CD14-positive monocyte (primary cell): ENCODE data around the gene MVB12B. TPM values are rescaled to one million over a fixed set of nuclear protein-coding genes. Genes with fewer than 3 reads are reported as not detected.
A peak's percentile ranks its signal among the peaks of the same experiment; 100 is the strongest.
"Not testable (repeated sequence)": the region's sequence is repeated elsewhere in the genome, so short reads cannot be mapped to it uniquely, and the experiment has no call there.

ENCODE experiments used
- DNase-seq, 3 donors: peaks; one replicate each; pipeline ENCODE4 v3.0.0-alpha.2; 2011 to 2022
- H2AFZ ChIP-seq: 2 replicates; pipeline ENCODE4 v1.6.0; 2012; ENCODE audit warnings: mild to moderate bottlenecking, low read depth, low read length, inconsistent platforms; ENCODE audit not compliant: insufficient read depth, poor library complexity, severe bottlenecking
- H3K27ac ChIP-seq, 2 donors: 1 replicate in 1 of 2; 2 replicates in 1 of 2; pipeline ENCODE4 v1.5.1; 2012 to 2013; ENCODE audit warnings: low read length in 2 of 2, control low read depth in 1 of 2, inconsistent platforms in 1 of 2, low read depth in 1 of 2, mild to moderate bottlenecking in 1 of 2
- H3K27me3 ChIP-seq, 2 donors: one replicate each; pipeline versions ENCODE4 v1.6.0 to v1.6.1; 2011 to 2013; ENCODE audit warnings: low read length in 2 of 2; ENCODE audit not compliant: control insufficient read depth in 2 of 2, insufficient read depth in 2 of 2
- H3K36me3 ChIP-seq, 2 donors: replicated peaks in 1 of 2; 1 replicate in 1 of 2; 2 replicates in 1 of 2; pipeline versions ENCODE4 v1.5.1 to v1.6.1; 2012 to 2013; ENCODE audit warnings: low read length in 2 of 2, control low read depth in 1 of 2, inconsistent platforms in 1 of 2, mild to moderate bottlenecking in 1 of 2; ENCODE audit not compliant: insufficient read depth in 2 of 2, control insufficient read depth in 1 of 2
- H3K4me1 ChIP-seq, 2 donors: 1 replicate in 1 of 2; 2 replicates in 1 of 2; pipeline versions ENCODE4 v1.5.1 to v1.6.1; 2012 to 2013; ENCODE audit warnings: low read length in 2 of 2, control low read depth in 1 of 2, inconsistent platforms in 1 of 2, mild to moderate bottlenecking in 1 of 2, moderate library complexity in 1 of 2; ENCODE audit not compliant: insufficient read depth in 2 of 2, control insufficient read depth in 1 of 2
- H3K4me2 ChIP-seq: replicated peaks from 2 replicates; pipeline ENCODE3; 2012; ENCODE audit warnings: low read length, moderate library complexity, mild to moderate bottlenecking; ENCODE audit not compliant: poor library complexity, severe bottlenecking; ENCODE audit errors: extremely low read depth
- H3K4me3 ChIP-seq, 3 experiments: fragments of 200-600 bp in 1 of 3; sonication (generic) in 1 of 3; replicated peaks in 1 of 3; 1 replicate in 2 of 3; 2 replicates in 1 of 3; pipeline ENCODE4 v1.5.1; 2011 to 2013; ENCODE audit warnings: low read length in 3 of 3, mild to moderate bottlenecking in 3 of 3, control low read depth in 2 of 3, low read depth in 2 of 3, inconsistent platforms in 1 of 3, moderate library complexity in 1 of 3
- H3K79me2 ChIP-seq: 2 replicates; pipeline ENCODE4 v1.6.0; 2012; ENCODE audit warnings: mild to moderate bottlenecking, control low read depth, inconsistent platforms, low read length, moderate library complexity; ENCODE audit not compliant: insufficient read depth
- H3K9ac ChIP-seq: 2 replicates; pipeline ENCODE4 v1.6.0; 2017; ENCODE audit warnings: low read length, mild to moderate bottlenecking; ENCODE audit not compliant: insufficient read depth, poor library complexity, severe bottlenecking
- H3K9me3 ChIP-seq, 2 donors: replicated peaks in 1 of 2; 1 replicate in 1 of 2; 2 replicates in 1 of 2; pipeline versions ENCODE4 v1.5.1 to v1.6.1; 2012 to 2013; ENCODE audit warnings: low read length in 2 of 2, control low read depth in 1 of 2; ENCODE audit not compliant: control insufficient read depth in 1 of 2, insufficient read depth in 1 of 2
- H4K20me1 ChIP-seq: 2 replicates; pipeline ENCODE4 v1.6.0; 2012; ENCODE audit warnings: mild to moderate bottlenecking, low read length, control low read depth, moderate library complexity; ENCODE audit not compliant: insufficient read depth
- H3K27ac Mint-ChIP-seq, 7 donors: one replicate each; pipeline ENCODE4 v1.8.0; 2020; ENCODE audit warnings: mild to moderate bottlenecking in 7 of 7, mixed read lengths in 7 of 7, moderate library complexity in 6 of 7, inconsistent platforms in 2 of 7
- H3K27me3 Mint-ChIP-seq, 3 donors: one replicate each; pipeline ENCODE4 v1.8.0; 2021 to 2022; ENCODE audit warnings: low read depth in 3 of 3, mild to moderate bottlenecking in 3 of 3, mixed read lengths in 3 of 3, moderate library complexity in 3 of 3, inconsistent platforms in 1 of 3
- H3K36me3 Mint-ChIP-seq, 2 donors: one replicate each; pipeline ENCODE4 v1.8.0; 2020; ENCODE audit warnings: mixed read lengths in 2 of 2, inconsistent platforms in 1 of 2, mild to moderate bottlenecking in 1 of 2
- H3K4me1 Mint-ChIP-seq: one replicate; pipeline ENCODE4 v1.8.0; 2020; ENCODE audit warnings: mild to moderate bottlenecking, mixed read lengths
- H3K4me3 Mint-ChIP-seq, 2 donors: one replicate each; pipeline ENCODE4 v1.8.0; 2020; ENCODE audit warnings: mild to moderate bottlenecking in 2 of 2, mixed read lengths in 2 of 2, moderate library complexity in 1 of 2
- H3K9me3 Mint-ChIP-seq, 7 donors: one replicate each; pipeline ENCODE4 v1.8.0; 2020 to 2022; ENCODE audit warnings: mixed read lengths in 7 of 7, mild to moderate bottlenecking in 6 of 7, moderate library complexity in 6 of 7, inconsistent platforms in 2 of 7
- WGBS: methylation state at CpG from one replicate; pipeline ENCODE4 v1.1.5; 2013; ENCODE audit warnings: missing lambda C conversion rate; ENCODE audit not compliant: insufficient coverage; 5-methylcytosine and 5-hydroxymethylcytosine counted together
- intact Hi-C, 2 donors: fragments of 100-400 bp; cut with micrococcal nuclease; formaldehyde crosslinking; loops; one replicate each; pipeline versions ENCODE4 v1.15.0 to v1.15.1; 2023
- polyA plus RNA-seq, 3 donors: library from polyadenylated mRNA; depleted of rRNA in 1 of 3; unstranded in 2 of 3; stranded (reverse) in 1 of 3; fragments of 300-500 nt in 2 of 3; fragments of >200 nt in 1 of 3; fragmentation: Illumina TruSeq in 2 of 3; gene quantifications; 1 replicate in 2 of 3; 2 replicates in 1 of 3; pipeline ENCODE4 v1.2.3, GENCODE V29; 2012 to 2021
- TF ChIP-seq, protein P1 (sequence below): fragments of 200-600 bp; IDR thresholded peaks from one replicate; pipeline ENCODE4 v1.8.0; 2022; ENCODE audit warnings: antibody characterized with exemption, mild to moderate bottlenecking

The MVB12B gene
- polyA plus RNA-seq, 3 donors: 2.8 to 8.1 (median 3.5) TPM

DNA sequence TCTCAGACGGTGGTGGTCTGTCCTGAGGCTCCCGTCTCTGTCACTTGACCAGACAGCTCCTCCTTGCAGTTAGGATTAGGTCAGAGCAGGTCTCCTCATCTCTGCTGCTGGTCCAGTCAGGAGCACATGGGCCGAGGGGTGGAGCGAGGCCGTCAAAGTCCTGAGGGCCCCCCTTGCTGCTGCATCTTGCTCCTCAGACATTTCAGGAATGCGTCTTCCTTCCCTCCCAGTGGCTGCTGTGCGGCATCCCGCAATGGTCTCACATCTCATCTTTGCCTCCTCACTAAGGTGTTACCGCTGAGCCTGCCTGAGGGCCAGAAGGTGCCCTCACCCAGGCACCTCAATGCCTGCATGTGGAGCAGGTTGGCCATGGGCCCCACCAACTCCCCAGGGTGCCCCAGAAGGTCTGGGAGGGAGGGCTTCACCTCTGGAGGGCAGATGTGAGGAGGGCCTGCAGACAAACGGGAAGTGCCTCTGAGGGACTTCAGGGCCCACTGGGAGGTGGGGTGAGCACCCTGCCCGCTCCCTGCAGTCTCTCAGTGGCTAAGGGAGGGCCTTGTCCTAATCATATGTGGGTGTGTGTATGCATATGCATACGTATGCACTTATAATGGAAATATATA is 149.4 kb downstream of the MVB12B start:
- peaks cover 0 to 2% of the 10 kb centered on the region in 2 donors for H3K9me3 ChIP-seq
- no peak overlapping the region for H3K4me3 ChIP-seq
- no peak overlapping the region for H3K4me2 ChIP-seq
- no peaks in the 10 kb centered on the region for H4K20me1 ChIP-seq
- H3K9ac ChIP-seq: no peak overlapping the region
- H2AFZ ChIP-seq: no peak overlapping the region
- intact Hi-C loops: no loop called here
- no peaks in the 10 kb centered on the region for H3K27me3 ChIP-seq
- Mint-ChIP-seq H3K36me3 (peaks cover 38 to 55% of the 10 kb centered on the region in 2 donors), H3K27me3 (no peaks in the 10 kb centered on the region), H3K27ac (peak overlapping the region in 2 of 7 donors; percentile 74 to 86), H3K9me3 (peaks cover 0 to 12% (median 1%) of the 10 kb centered on the region in 7 donors), H3K4me1 (peaks cover 70% of the 10 kb centered on the region), H3K4me3 (no peak overlapping the region)
- no peaks in the 10 kb centered on the region for H3K36me3 ChIP-seq
- peaks cover 53 to 67% of the 10 kb centered on the region in 2 donors for H3K4me1 ChIP-seq
- DNase-seq: no peak
- 91% methylated on average over 8 of the region's 12 CpGs for WGBS
- no peak overlapping the region for H3K27ac ChIP-seq
- peaks cover 6% of the 10 kb centered on the region for H3K79me2 ChIP-seq
- TF ChIP-seq, protein P1, sequence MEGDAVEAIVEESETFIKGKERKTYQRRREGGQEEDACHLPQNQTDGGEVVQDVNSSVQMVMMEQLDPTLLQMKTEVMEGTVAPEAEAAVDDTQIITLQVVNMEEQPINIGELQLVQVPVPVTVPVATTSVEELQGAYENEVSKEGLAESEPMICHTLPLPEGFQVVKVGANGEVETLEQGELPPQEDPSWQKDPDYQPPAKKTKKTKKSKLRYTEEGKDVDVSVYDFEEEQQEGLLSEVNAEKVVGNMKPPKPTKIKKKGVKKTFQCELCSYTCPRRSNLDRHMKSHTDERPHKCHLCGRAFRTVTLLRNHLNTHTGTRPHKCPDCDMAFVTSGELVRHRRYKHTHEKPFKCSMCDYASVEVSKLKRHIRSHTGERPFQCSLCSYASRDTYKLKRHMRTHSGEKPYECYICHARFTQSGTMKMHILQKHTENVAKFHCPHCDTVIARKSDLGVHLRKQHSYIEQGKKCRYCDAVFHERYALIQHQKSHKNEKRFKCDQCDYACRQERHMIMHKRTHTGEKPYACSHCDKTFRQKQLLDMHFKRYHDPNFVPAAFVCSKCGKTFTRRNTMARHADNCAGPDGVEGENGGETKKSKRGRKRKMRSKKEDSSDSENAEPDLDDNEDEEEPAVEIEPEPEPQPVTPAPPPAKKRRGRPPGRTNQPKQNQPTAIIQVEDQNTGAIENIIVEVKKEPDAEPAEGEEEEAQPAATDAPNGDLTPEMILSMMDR: no peak

DNA sequence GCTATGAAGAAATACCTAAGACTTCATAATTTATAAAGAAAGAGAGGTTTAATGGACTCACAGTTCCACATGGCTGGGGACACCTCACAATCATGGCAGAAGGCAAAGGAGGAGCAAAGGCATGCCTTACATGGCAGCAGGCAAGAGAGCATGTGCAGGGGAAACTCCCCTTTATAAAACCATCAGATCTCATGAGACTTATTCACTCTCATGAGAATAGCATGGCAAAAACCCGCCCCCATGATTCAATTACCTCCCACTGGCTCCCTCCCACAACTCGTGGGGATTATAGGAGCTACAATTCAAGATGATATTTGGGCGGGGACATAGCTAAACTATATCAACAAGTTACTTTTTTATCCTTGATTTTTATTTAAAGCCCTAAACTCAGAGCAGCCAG is 150.8 kb downstream of the MVB12B start:
- H3K36me3 Mint-ChIP-seq: peaks cover 45 to 69% of the 10 kb centered on the region in 2 donors
- H3K27ac Mint-ChIP-seq: peak overlapping the region in 1 of 7 donors; percentile 35
- H3K27me3 ChIP-seq, H3K27ac ChIP-seq, DNase-seq, H3K9me3 ChIP-seq, H3K9ac ChIP-seq, H3K27me3 Mint-ChIP-seq, H4K20me1 ChIP-seq, H3K4me3 Mint-ChIP-seq, H3K4me3 ChIP-seq, H3K4me2 ChIP-seq, H3K79me2 ChIP-seq, H2AFZ ChIP-seq, intact Hi-C loops: not testable (repeated sequence)
- peaks cover 60% of the 10 kb centered on the region for H3K4me1 Mint-ChIP-seq
- peaks cover 0 to 12% (median 1%) of the 10 kb centered on the region in 7 donors for H3K9me3 Mint-ChIP-seq
- no CpG with 5 or more reads among the region's 3 CpGs for WGBS
- peaks cover 0 to 12% of the 10 kb centered on the region in 2 donors for H3K36me3 ChIP-seq
- H3K4me1 ChIP-seq: peaks cover 40 to 66% of the 10 kb centered on the region in 2 donors
